HEK293 (cell line): ENCODE data around the gene OR1F1.

ENCODE experiments used
- CTCF ChIA-PET: fragments of 350-600 bp; formaldehyde crosslinking; extraction: SDS; loops from one replicate; lab custom pipeline; 2021; ENCODE audit warnings: antibody characterized with exemption; lab: Yijun Ruan, JAX
- POLR2A ChIA-PET: fragments of 300-600 bp; formaldehyde crosslinking; extraction: SDS; loops from one replicate; lab custom pipeline; 2020; ENCODE audit warnings: antibody characterized with exemption, inconsistent platforms; lab: Yijun Ruan, JAX
- H3K27ac ChIP-seq: fragments of 200-500 bp; sonication (Bioruptor generic); 2 replicates; pipeline ENCODE4 v1.5.1; 2014; ENCODE audit warnings: low read depth, low read length, control low read depth, inconsistent platforms; ENCODE audit errors: extremely low read depth
- H3K36me3 ChIP-seq, 2 experiments: fragments of 200-500 bp in 1 of 2; sonication (Bioruptor generic) in 1 of 2; 1 replicate in 1 of 2; 2 replicates in 1 of 2; pipeline ENCODE4 v1.5.1; 2014 to 2017; ENCODE audit warnings: inconsistent platforms in 2 of 2, low read length in 2 of 2; ENCODE audit not compliant: control insufficient read depth in 2 of 2, insufficient read depth in 1 of 2
- H3K4me1 ChIP-seq: fragments of 200-500 bp; sonication (Bioruptor generic); 2 replicates; pipeline ENCODE4 v1.5.1; 2014; ENCODE audit warnings: mild to moderate bottlenecking, low read length, inconsistent platforms; ENCODE audit not compliant: control insufficient read depth, insufficient read depth
- H3K4me3 ChIP-seq: 2 replicates; pipeline ENCODE4 v1.5.1; 2011; ENCODE audit warnings: low read depth, mild to moderate bottlenecking, control low read depth, low read length, moderate library complexity
- H3K9me3 ChIP-seq: fragments of 200-500 bp; sonication (Bioruptor generic); 2 replicates; pipeline ENCODE4 v1.5.1; 2014; ENCODE audit warnings: low read depth, low read length, inconsistent platforms; ENCODE audit not compliant: control insufficient read depth, insufficient read depth
- HOXA7 ChIP-seq: sonication (generic); formaldehyde crosslinking; IDR thresholded peaks from 2 replicates; pipeline ENCODE4 v1.8.1; 2022; ENCODE audit warnings: missing genetic modification reagents, borderline replicate concordance
- PRDM10 ChIP-seq: fragments of 450-650 bp; formaldehyde crosslinking; IDR thresholded peaks from 2 replicates; pipeline ENCODE4 v1.5.1; 2016; ENCODE audit warnings: missing biosample characterization, missing genetic modification characterization
- SETDB1 ChIP-seq: IDR thresholded peaks from one replicate; pipeline ENCODE4 v1.6.1; 2017; ENCODE audit warnings: mild to moderate bottlenecking, low read length, moderate library complexity, mixed read lengths; ENCODE audit not compliant: insufficient read length
- SP2 ChIP-seq: fragments of 450-650 bp; formaldehyde crosslinking; IDR thresholded peaks from 2 replicates; pipeline ENCODE4 v1.5.1; 2016; ENCODE audit warnings: missing biosample characterization, missing genetic modification characterization
- ZFHX2 ChIP-seq: fragments of 450-650 bp; formaldehyde crosslinking; conservative IDR thresholded peaks from 2 replicates; pipeline ENCODE4 v1.5.1; 2016; ENCODE audit warnings: missing biosample characterization, missing genetic modification characterization
- ZNF157 ChIP-seq: fragments of 450-650 bp; formaldehyde crosslinking; IDR thresholded peaks from 2 replicates; pipeline ENCODE4 v1.5.1; 2016; ENCODE audit warnings: missing biosample characterization, missing genetic modification characterization
- ZNF561 ChIP-seq: fragments of 450-650 bp; IDR thresholded peaks from 2 replicates; pipeline ENCODE4 v1.5.1; 2018; ENCODE audit warnings: missing biosample characterization, missing genetic modification characterization, borderline replicate concordance
- ZNF792 ChIP-seq: fragments of 450-650 bp; formaldehyde crosslinking; IDR thresholded peaks from 2 replicates; pipeline ENCODE4 v1.5.1; 2016; ENCODE audit warnings: missing biosample characterization, missing genetic modification characterization
- TF ChIP-seq, protein P1 (sequence below): sonication (generic); formaldehyde crosslinking; IDR thresholded peaks from 2 replicates; pipeline ENCODE4 v1.8.1; 2022; ENCODE audit warnings: mild to moderate bottlenecking, moderate library complexity, missing genetic modification reagents
- TF ChIP-seq, protein P2 (sequence below): fragments of 450-650 bp; formaldehyde crosslinking; IDR thresholded peaks from 2 replicates; pipeline ENCODE4 v1.5.1; 2016; ENCODE audit warnings: missing biosample characterization, missing genetic modification characterization
- TF ChIP-seq, protein P3 (sequence below): fragments of 450-650 bp; formaldehyde crosslinking; IDR thresholded peaks from 2 replicates; pipeline ENCODE4 v1.5.1; 2017; ENCODE audit warnings: missing biosample characterization, missing genetic modification characterization
- TF ChIP-seq, protein P4 (sequence below): fragments of 450-650 bp; formaldehyde crosslinking; IDR thresholded peaks from 2 replicates; pipeline ENCODE4 v1.5.1; 2017; ENCODE audit warnings: missing biosample characterization, missing genetic modification characterization

The OR1F1 gene

GRCh38 chr16:3234857-3235561 is 47.0 kb downstream of the OR1F1 start, which contains the start of gene ZNF200 (continued):
- peak; percentile 56 for TF ChIP-seq PRDM10 (tag by site-specific recombination)
- peak; percentile 61; the same call in 1 of the 2 replicates for TF ChIP-seq ZNF561 (tag by site-specific recombination)
- TF ChIP-seq, protein P1, sequence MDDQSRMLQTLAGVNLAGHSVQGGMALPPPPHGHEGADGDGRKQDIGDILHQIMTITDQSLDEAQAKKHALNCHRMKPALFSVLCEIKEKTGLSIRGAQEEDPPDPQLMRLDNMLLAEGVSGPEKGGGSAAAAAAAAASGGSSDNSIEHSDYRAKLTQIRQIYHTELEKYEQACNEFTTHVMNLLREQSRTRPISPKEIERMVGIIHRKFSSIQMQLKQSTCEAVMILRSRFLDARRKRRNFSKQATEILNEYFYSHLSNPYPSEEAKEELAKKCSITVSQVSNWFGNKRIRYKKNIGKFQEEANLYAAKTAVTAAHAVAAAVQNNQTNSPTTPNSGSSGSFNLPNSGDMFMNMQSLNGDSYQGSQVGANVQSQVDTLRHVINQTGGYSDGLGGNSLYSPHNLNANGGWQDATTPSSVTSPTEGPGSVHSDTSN (CRISPR knock-in tag) = peak; percentile 90; the same call in 1 of the 2 replicates
- TF ChIP-seq ZNF157 (tag by site-specific recombination) = no peak
- TF ChIP-seq, protein P2, sequence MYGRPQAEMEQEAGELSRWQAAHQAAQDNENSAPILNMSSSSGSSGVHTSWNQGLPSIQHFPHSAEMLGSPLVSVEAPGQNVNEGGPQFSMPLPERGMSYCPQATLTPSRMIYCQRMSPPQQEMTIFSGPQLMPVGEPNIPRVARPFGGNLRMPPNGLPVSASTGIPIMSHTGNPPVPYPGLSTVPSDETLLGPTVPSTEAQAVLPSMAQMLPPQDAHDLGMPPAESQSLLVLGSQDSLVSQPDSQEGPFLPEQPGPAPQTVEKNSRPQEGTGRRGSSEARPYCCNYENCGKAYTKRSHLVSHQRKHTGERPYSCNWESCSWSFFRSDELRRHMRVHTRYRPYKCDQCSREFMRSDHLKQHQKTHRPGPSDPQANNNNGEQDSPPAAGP (tag by site-specific recombination) = peak; percentile 58
- TF ChIP-seq HOXA7 = no peak
- TF ChIP-seq, protein P3, sequence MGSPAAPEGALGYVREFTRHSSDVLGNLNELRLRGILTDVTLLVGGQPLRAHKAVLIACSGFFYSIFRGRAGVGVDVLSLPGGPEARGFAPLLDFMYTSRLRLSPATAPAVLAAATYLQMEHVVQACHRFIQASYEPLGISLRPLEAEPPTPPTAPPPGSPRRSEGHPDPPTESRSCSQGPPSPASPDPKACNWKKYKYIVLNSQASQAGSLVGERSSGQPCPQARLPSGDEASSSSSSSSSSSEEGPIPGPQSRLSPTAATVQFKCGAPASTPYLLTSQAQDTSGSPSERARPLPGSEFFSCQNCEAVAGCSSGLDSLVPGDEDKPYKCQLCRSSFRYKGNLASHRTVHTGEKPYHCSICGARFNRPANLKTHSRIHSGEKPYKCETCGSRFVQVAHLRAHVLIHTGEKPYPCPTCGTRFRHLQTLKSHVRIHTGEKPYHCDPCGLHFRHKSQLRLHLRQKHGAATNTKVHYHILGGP (tag by site-specific recombination) = no peak

DNA sequence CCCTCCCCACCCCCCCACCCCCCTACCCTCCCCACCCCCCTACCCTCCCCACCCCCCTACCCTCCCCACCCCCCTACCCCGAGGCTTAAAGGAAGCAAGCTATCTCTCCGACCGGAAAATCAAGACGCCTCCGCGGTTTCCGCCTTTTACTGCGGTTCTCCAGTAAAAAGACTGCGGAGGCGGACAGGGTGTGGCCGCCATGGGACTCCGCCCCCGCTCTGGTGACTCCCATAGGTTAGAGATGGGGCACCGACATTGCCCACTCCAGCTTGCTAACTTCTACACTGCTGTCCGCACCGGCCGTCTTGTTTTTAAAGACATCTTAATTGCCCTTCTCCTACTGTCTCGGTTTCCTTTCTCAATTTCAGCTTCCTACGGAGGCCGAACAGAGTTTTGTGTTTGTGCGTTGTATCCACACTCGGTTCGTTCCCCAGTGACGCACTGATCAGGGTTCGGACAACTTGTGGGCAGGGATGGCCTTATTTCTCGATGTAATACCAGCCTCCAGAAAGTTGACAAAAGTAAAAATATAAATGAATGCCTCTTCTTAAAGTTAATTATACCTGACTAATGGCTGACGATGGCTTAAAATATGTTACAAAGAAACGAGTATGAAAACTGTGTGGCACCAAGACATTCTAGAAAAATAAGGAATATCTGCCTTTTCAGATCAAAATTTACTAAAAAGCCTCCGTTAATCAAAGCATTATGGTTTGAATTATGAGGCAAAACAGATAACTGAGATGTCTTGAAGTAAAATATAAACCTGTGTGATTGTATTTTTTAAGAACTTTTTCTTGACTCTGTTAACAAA is 48.1 kb downstream of the OR1F1 start:
- peaks cover 9 to 30% of the 10 kb centered on the region in 2 experiments for H3K36me3 ChIP-seq
- TF ChIP-seq ZNF792 (tag by site-specific recombination) = no peak
- peak; percentile 28; the same call in 1 of the 2 replicates for TF ChIP-seq SP2 (tag by site-specific recombination)
- TF ChIP-seq, protein P4, sequence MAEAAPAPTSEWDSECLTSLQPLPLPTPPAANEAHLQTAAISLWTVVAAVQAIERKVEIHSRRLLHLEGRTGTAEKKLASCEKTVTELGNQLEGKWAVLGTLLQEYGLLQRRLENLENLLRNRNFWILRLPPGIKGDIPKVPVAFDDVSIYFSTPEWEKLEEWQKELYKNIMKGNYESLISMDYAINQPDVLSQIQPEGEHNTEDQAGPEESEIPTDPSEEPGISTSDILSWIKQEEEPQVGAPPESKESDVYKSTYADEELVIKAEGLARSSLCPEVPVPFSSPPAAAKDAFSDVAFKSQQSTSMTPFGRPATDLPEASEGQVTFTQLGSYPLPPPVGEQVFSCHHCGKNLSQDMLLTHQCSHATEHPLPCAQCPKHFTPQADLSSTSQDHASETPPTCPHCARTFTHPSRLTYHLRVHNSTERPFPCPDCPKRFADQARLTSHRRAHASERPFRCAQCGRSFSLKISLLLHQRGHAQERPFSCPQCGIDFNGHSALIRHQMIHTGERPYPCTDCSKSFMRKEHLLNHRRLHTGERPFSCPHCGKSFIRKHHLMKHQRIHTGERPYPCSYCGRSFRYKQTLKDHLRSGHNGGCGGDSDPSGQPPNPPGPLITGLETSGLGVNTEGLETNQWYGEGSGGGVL (tag by site-specific recombination) = 0 out of 2 replicates have a peak, but pooled peaks have one; percentile 17
- peak; percentile 91 for TF ChIP-seq SETDB1
- 0 out of 2 replicates have a peak, but pooled peaks have one; percentile 16 for TF ChIP-seq ZFHX2
- TF ChIP-seq, all 188 proteins: peak for 4
- H3K27ac ChIP-seq = no peak overlapping the region
- H3K4me3 ChIP-seq = no peak overlapping the region
- H3K9me3 ChIP-seq = no peaks in the 10 kb centered on the region
- ChIA-PET POLR2A (interaction anchor here (0.8 to 2.8 kb wide), 4 partner anchors 17 to 165 kb away, joined by 3 to 12 read pairs (median 4); partner anchors contain the start of genes ZNF174, ZNF263 and ZSCAN32), CTCF (interaction anchor here (0.7 kb wide), 1 partner anchor 22 kb away, joined by 3 read pairs; no protein-coding TSS in a partner anchor)
- H3K4me1 ChIP-seq = 0 out of 2 replicates have a peak, but pooled peaks cover 2% of the 10 kb centered on the region
